ENCODE results near the gene ASAP3. TPM values are rescaled to one million over a fixed set of nuclear protein-coding genes. Genes with fewer than 3 reads are reported as not detected.

The ASAP3 gene
- total and polyA plus RNA-seq, 2 experiments from 2014 or later, result 28.0 to 98.2 TPM

- ATAC-seq (no peak), DNase-seq (ENCODE audit: low spot score) (no peak)
- Histone ChIP-seq H3K9me2 (ENCODE audit: insufficient read depth) (no peaks in the 10 kb centered on the region), H3K4me3 (0 out of 2 replicates have a peak overlapping the region, but pooled peaks have one; percentile 70), H3K79me2 (replicated peaks; ENCODE audit: insufficient read depth) (no peaks in the 10 kb centered on the region), H2AFZ (no peak overlapping the region), H3K4me2 (no peak overlapping the region; the same call in 1 of the 2 replicates), H3F3A (replicated peaks; ENCODE audit: low read depth) (peaks cover 12% of the 10 kb centered on the region; the same call in 1 of the 2 replicates), H3K27ac (ENCODE audit: low read depth) (no peak overlapping the region), H3K36me3 (ENCODE audit: insufficient read depth) (no peaks in the 10 kb centered on the region), H4K20me1 (replicated peaks; ENCODE audit: insufficient read depth) (no peaks in the 10 kb centered on the region; the same call in 1 of the 2 replicates), H3K27me3 (ENCODE audit: insufficient read depth) (peaks cover 42% of the 10 kb centered on the region), H3K4me1 (ENCODE audit: insufficient read depth) (peaks cover 28% of the 10 kb centered on the region)
- H3K27ac Mint-ChIP-seq, result no peak overlapping the region
- no peak for TF ChIP-seq CREB1 (CRISPR knock-in tag; IDR thresholded peaks at IDR 0.05; ENCODE audit: low read depth)
- no peak for TF ChIP-seq ZNF114 (CRISPR knock-in tag; IDR thresholded peaks at IDR 0.05)
- no peak for TF ChIP-seq ZNF331 (CRISPR knock-in tag; IDR thresholded peaks at IDR 0.05; ENCODE audit: low read depth)
- TF ChIP-seq EZH2phosphoT487 (IDR thresholded peaks at IDR 0.05; ENCODE audit: unreplicated experiment), result no peak
- TF ChIP-seq POLR2AphosphoS5 (IDR thresholded peaks at IDR 0.05; ENCODE audit: low read depth), result no peak
- TF ChIP-seq JUNB (IDR thresholded peaks at IDR 0.05; ENCODE audit: unreplicated experiment), result no peak
- TF ChIP-seq REST (IDR thresholded peaks at IDR 0.05; ENCODE audit: unreplicated experiment), result no peak
- TF ChIP-seq NANOG (IDR thresholded peaks at IDR 0.05; ENCODE audit: borderline replicate concordance), result no peak
- TF ChIP-seq, protein P1, sequence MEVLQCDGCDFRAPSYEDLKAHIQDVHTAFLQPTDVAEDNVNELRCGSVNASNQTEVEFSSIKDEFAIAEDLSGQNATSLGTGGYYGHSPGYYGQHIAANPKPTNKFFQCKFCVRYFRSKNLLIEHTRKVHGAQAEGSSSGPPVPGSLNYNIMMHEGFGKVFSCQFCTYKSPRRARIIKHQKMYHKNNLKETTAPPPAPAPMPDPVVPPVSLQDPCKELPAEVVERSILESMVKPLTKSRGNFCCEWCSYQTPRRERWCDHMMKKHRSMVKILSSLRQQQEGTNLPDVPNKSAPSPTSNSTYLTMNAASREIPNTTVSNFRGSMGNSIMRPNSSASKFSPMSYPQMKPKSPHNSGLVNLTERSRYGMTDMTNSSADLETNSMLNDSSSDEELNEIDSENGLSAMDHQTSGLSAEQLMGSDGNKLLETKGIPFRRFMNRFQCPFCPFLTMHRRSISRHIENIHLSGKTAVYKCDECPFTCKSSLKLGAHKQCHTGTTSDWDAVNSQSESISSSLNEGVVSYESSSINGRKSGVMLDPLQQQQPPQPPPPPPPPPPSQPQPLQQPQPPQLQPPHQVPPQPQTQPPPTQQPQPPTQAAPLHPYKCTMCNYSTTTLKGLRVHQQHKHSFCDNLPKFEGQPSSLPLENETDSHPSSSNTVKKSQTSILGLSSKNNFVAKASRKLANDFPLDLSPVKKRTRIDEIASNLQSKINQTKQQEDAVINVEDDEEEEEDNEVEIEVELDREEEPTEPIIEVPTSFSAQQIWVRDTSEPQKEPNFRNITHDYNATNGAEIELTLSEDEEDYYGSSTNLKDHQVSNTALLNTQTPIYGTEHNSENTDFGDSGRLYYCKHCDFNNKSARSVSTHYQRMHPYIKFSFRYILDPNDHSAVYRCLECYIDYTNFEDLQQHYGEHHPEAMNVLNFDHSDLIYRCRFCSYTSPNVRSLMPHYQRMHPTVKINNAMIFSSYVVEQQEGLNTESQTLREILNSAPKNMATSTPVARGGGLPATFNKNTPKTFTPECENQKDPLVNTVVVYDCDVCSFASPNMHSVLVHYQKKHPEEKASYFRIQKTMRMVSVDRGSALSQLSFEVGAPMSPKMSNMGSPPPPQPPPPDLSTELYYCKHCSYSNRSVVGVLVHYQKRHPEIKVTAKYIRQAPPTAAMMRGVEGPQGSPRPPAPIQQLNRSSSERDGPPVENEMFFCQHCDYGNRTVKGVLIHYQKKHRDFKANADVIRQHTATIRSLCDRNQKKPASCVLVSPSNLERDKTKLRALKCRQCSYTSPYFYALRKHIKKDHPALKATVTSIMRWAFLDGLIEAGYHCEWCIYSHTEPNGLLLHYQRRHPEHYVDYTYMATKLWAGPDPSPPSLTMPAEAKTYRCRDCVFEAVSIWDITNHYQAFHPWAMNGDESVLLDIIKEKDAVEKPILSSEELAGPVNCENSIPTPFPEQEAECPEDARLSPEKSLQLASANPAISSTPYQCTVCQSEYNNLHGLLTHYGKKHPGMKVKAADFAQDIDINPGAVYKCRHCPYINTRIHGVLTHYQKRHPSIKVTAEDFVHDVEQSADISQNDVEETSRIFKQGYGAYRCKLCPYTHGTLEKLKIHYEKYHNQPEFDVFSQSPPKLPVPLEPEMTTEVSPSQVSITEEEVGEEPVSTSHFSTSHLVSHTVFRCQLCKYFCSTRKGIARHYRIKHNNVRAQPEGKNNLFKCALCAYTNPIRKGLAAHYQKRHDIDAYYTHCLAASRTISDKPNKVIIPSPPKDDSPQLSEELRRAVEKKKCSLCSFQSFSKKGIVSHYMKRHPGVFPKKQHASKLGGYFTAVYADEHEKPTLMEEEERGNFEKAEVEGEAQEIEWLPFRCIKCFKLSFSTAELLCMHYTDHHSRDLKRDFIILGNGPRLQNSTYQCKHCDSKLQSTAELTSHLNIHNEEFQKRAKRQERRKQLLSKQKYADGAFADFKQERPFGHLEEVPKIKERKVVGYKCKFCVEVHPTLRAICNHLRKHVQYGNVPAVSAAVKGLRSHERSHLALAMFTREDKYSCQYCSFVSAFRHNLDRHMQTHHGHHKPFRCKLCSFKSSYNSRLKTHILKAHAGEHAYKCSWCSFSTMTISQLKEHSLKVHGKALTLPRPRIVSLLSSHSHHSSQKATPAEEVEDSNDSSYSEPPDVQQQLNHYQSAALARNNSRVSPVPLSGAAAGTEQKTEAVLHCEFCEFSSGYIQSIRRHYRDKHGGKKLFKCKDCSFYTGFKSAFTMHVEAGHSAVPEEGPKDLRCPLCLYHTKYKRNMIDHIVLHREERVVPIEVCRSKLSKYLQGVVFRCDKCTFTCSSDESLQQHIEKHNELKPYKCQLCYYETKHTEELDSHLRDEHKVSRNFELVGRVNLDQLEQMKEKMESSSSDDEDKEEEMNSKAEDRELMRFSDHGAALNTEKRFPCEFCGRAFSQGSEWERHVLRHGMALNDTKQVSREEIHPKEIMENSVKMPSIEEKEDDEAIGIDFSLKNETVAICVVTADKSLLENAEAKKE (CRISPR knock-in tag; IDR thresholded peaks at IDR 0.05), result no peak
- no peak for TF ChIP-seq EZH2 (IDR thresholded peaks at IDR 0.05; ENCODE audit: low read depth, unreplicated experiment)
- peaks cover 36% of the 10 kb centered on the region for H3K27me3 Mint-ChIP-seq (ENCODE audit: insufficient read depth, low read depth, poor library complexity)
- H3K36me3 Mint-ChIP-seq (ENCODE audit: low read depth), result no peaks in the 10 kb centered on the region
- H3K9me3 Mint-ChIP-seq, result no peaks in the 10 kb centered on the region
- peaks cover 39% of the 10 kb centered on the region for H3K4me1 Mint-ChIP-seq
- H3K4me3 Mint-ChIP-seq, result peak overlapping the region; percentile 71
Measured at GRCh38 chr1:23529146-23530086, 45.4 kb upstream of the ASAP3 start.
